Measurements from ENCODE around the gene SUN5. TPM values are rescaled to one million over a fixed set of nuclear protein-coding genes. Genes with fewer than 3 reads are reported as not detected.

The SUN5 gene
- total RNA-seq, 2 donors from 2014 or later: not detected

GRCh38 chr20:33013701-33014326 lies 9.6 kb upstream of the SUN5 start:
- Histone ChIP-seq H3K4me3 (ENCODE audit: low read length) (no peak overlapping the region), H3K9me3 (ENCODE audit: control insufficient read depth, low read length) (no peaks in the 10 kb centered on the region), H3K36me3 (ENCODE audit: control insufficient read depth, insufficient read depth, low read length) (no peaks in the 10 kb centered on the region), H3K27ac (ENCODE audit: low read depth, low read length) (no peak overlapping the region), H3K4me1 (ENCODE audit: control insufficient read depth, insufficient read depth, low read length) (peaks cover 2% of the 10 kb centered on the region), H3K27me3 (ENCODE audit: control insufficient read depth, insufficient read depth, low read length, poor library complexity, severe bottlenecking) (no peaks in the 10 kb centered on the region), H3K9ac (ENCODE audit: extremely low read depth, low read length, poor library complexity, severe bottlenecking) (no peak overlapping the region)
- no peak overlapping the region for H3K4me3 Mint-ChIP-seq
- H3K27me3 Mint-ChIP-seq (ENCODE audit: insufficient read depth): peaks cover 26% of the 10 kb centered on the region
- 88% methylated on average over 7 to 12 of the region's 12 CpGs for WGBS, 2 experiments (ENCODE audit: insufficient coverage in 1 of 2, insufficient read length in 1 of 2)
- H3K36me3 Mint-ChIP-seq (ENCODE audit: low read depth): no peaks in the 10 kb centered on the region
- no peaks in the 10 kb centered on the region for H3K9me3 Mint-ChIP-seq
- DNase-seq: peak; percentile 74
- H3K4me1 Mint-ChIP-seq: peaks cover 18% of the 10 kb centered on the region
- TF ChIP-seq, protein P1, sequence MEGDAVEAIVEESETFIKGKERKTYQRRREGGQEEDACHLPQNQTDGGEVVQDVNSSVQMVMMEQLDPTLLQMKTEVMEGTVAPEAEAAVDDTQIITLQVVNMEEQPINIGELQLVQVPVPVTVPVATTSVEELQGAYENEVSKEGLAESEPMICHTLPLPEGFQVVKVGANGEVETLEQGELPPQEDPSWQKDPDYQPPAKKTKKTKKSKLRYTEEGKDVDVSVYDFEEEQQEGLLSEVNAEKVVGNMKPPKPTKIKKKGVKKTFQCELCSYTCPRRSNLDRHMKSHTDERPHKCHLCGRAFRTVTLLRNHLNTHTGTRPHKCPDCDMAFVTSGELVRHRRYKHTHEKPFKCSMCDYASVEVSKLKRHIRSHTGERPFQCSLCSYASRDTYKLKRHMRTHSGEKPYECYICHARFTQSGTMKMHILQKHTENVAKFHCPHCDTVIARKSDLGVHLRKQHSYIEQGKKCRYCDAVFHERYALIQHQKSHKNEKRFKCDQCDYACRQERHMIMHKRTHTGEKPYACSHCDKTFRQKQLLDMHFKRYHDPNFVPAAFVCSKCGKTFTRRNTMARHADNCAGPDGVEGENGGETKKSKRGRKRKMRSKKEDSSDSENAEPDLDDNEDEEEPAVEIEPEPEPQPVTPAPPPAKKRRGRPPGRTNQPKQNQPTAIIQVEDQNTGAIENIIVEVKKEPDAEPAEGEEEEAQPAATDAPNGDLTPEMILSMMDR (conservative IDR thresholded peaks at IDR 0.05): peak; percentile 20
- peak overlapping the region; percentile 18 for H3K27ac Mint-ChIP-seq

DNA sequence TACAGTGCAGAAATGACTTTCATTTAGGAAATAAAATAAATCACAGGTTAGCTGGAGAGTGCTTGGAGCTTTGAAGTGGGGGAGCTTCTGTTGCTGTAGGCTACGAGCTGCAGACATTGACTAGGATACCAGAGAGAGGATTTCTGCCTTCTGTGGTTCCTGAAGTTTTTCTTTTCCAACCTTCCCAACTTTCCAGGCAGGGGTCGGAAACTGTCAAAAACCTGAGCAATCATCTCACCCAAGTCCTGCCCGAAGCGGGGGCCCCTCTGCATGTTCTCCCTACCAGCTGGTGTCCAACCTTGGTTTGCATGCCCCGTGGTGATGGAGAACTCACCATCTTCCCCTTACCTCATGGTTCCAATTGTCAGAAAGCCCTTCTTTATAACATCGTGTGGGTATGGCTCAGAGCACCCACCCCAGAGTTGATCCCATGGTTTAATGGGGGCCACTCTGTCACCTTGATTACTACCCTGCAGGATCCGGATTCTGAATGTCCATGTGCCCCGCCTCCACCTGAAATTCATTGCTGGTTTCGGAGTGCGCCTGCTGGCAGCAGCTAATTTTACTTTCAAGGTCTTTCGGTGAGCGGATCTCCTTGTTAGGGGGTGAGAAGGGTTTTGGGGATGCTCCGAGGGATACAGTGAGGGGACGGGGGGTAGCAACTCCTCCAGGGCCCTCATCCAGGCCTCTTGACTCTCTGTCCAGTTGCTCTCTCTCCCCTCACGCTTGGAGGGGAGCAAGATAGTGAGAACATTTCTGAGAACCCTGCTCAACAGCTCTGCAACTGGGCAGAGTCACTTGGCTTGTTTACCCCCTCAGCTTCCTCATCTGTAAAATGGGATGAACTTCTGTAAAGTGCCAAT lies 8.3 kb upstream of the SUN5 start:
- H3K9ac ChIP-seq (ENCODE audit: extremely low read depth, low read length, poor library complexity, severe bottlenecking): no peak overlapping the region
- no peak overlapping the region for H3K4me3 ChIP-seq (ENCODE audit: low read length)
- H3K27ac ChIP-seq (ENCODE audit: low read depth, low read length): no peak overlapping the region
- no peaks in the 10 kb centered on the region for H3K9me3 ChIP-seq (ENCODE audit: control insufficient read depth, low read length)
- 89 to 94% methylated on average over 6 to 15 of the region's 15 CpGs for WGBS, 2 experiments (ENCODE audit: insufficient coverage in 1 of 2, insufficient read length in 1 of 2)
- H3K27me3 ChIP-seq (ENCODE audit: control insufficient read depth, insufficient read depth, low read length, poor library complexity, severe bottlenecking): no peaks in the 10 kb centered on the region
- peaks cover 2% of the 10 kb centered on the region for H3K4me1 ChIP-seq (ENCODE audit: control insufficient read depth, insufficient read depth, low read length)
- no peak overlapping the region for H3K4me3 Mint-ChIP-seq
- peaks cover 18% of the 10 kb centered on the region for H3K4me1 Mint-ChIP-seq
- H3K27me3 Mint-ChIP-seq (ENCODE audit: insufficient read depth): peaks cover 23% of the 10 kb centered on the region
- H3K27ac Mint-ChIP-seq: no peak overlapping the region
- H3K9me3 Mint-ChIP-seq: no peaks in the 10 kb centered on the region
- DNase-seq: no peak
- no peaks in the 10 kb centered on the region for H3K36me3 ChIP-seq (ENCODE audit: control insufficient read depth, insufficient read depth, low read length)
- TF ChIP-seq, protein P1 (conservative IDR thresholded peaks at IDR 0.05): no peak
- H3K36me3 Mint-ChIP-seq (ENCODE audit: low read depth): no peaks in the 10 kb centered on the region

- Histone ChIP-seq H3K27me3 (ENCODE audit: control insufficient read depth, insufficient read depth, low read length, poor library complexity, severe bottlenecking) (no peaks in the 10 kb centered on the region), H3K36me3 (ENCODE audit: control insufficient read depth, insufficient read depth, low read length) (no peaks in the 10 kb centered on the region), H3K4me3 (ENCODE audit: low read length) (no peak overlapping the region), H3K4me1 (ENCODE audit: control insufficient read depth, insufficient read depth, low read length) (peaks cover 2% of the 10 kb centered on the region), H3K9me3 (ENCODE audit: control insufficient read depth, low read length) (no peaks in the 10 kb centered on the region), H3K27ac (ENCODE audit: low read depth, low read length) (no peak overlapping the region), H3K9ac (ENCODE audit: extremely low read depth, low read length, poor library complexity, severe bottlenecking) (no peak overlapping the region)
- peaks cover 12% of the 10 kb centered on the region for H3K27me3 Mint-ChIP-seq (ENCODE audit: insufficient read depth)
- 87 to 100% methylated on average over 3 to 8 of the region's 8 CpGs for WGBS, 2 experiments (ENCODE audit: insufficient coverage in 1 of 2, insufficient read length in 1 of 2)
- DNase-seq: no peak
- no peaks in the 10 kb centered on the region for H3K9me3 Mint-ChIP-seq
- no peak overlapping the region for H3K27ac Mint-ChIP-seq
- no peaks in the 10 kb centered on the region for H3K36me3 Mint-ChIP-seq (ENCODE audit: low read depth)
- no peak overlapping the region for H3K4me3 Mint-ChIP-seq
- peaks cover 18% of the 10 kb centered on the region for H3K4me1 Mint-ChIP-seq
- TF ChIP-seq, protein P1 (conservative IDR thresholded peaks at IDR 0.05): no peak
Measured at GRCh38 chr20:33010674-33011449, 6.6 kb upstream of the SUN5 start.
